Trophoblast cell (in vitro differentiated cells and primary cell): Measurements from ENCODE around the gene SELENOM.

Experiments used
- DNase-seq, 2 donors: peaks; one replicate each; pipeline ENCODE4 v3.0.0-alpha.2; 2016
- H2AFZ ChIP-seq: 2 replicates; pipeline ENCODE4 v1.6.1; 2013; ENCODE audit warnings: low read length, moderate library complexity, mild to moderate bottlenecking; ENCODE audit not compliant: insufficient read depth, poor library complexity
- H2AK5ac ChIP-seq: 2 replicates; pipeline ENCODE4 v1.6.1; 2013; ENCODE audit warnings: mild to moderate bottlenecking, low read length
- H2BK120ac ChIP-seq: 2 replicates; pipeline ENCODE4 v1.6.1; 2013; ENCODE audit warnings: low read length, mild to moderate bottlenecking, moderate library complexity; ENCODE audit not compliant: insufficient read depth, poor library complexity
- H2BK12ac ChIP-seq: 2 replicates; pipeline ENCODE4 v1.6.1; 2013; ENCODE audit warnings: mild to moderate bottlenecking, low read length, moderate library complexity
- H2BK5ac ChIP-seq: 2 replicates; pipeline ENCODE4 v1.6.1; 2013; ENCODE audit warnings: low read length, low read depth, moderate library complexity, mild to moderate bottlenecking; ENCODE audit not compliant: poor library complexity
- H3K14ac ChIP-seq: 2 replicates; pipeline ENCODE4 v1.6.1; 2013; ENCODE audit warnings: mild to moderate bottlenecking, low read length
- H3K18ac ChIP-seq: 2 replicates; pipeline ENCODE4 v1.6.1; 2013; ENCODE audit warnings: mild to moderate bottlenecking, low read length
- H3K23ac ChIP-seq: 2 replicates; pipeline ENCODE4 v1.6.1; 2013; ENCODE audit warnings: low read length
- H3K27ac ChIP-seq: 2 replicates; pipeline ENCODE4 v1.5.1; 2013; ENCODE audit warnings: low read depth, mild to moderate bottlenecking, inconsistent platforms, low read length, moderate library complexity
- H3K27me3 ChIP-seq: 2 replicates; pipeline ENCODE4 v1.6.1; 2013; ENCODE audit warnings: inconsistent platforms, mild to moderate bottlenecking, low read length, moderate library complexity; ENCODE audit not compliant: insufficient read depth
- H3K36me3 ChIP-seq, 2 experiments: 1 replicate in 1 of 2; 2 replicates in 1 of 2; pipeline ENCODE4 v1.6.1; 2013; ENCODE audit warnings: low read length in 2 of 2, mild to moderate bottlenecking in 2 of 2, moderate library complexity in 1 of 2; ENCODE audit not compliant: insufficient read depth in 2 of 2, control insufficient read depth in 1 of 2
- H3K4ac ChIP-seq: 2 replicates; pipeline ENCODE4 v1.6.1; 2013; ENCODE audit warnings: low read depth, mild to moderate bottlenecking, low read length, moderate library complexity
- H3K4me1 ChIP-seq, 2 experiments: 1 replicate in 1 of 2; 2 replicates in 1 of 2; pipeline ENCODE4 v1.6.1; 2013; ENCODE audit warnings: low read length in 2 of 2, mild to moderate bottlenecking in 2 of 2, moderate library complexity in 1 of 2; ENCODE audit not compliant: insufficient read depth in 2 of 2, control insufficient read depth in 1 of 2
- H3K4me2 ChIP-seq: 2 replicates; pipeline ENCODE4 v1.6.1; 2013; ENCODE audit warnings: inconsistent platforms, mild to moderate bottlenecking, low read length, moderate library complexity
- H3K4me3 ChIP-seq: 2 replicates; pipeline ENCODE4 v1.5.1; 2013; ENCODE audit warnings: mild to moderate bottlenecking, low read depth, low read length, inconsistent platforms
- H3K79me1 ChIP-seq: one replicate; pipeline ENCODE4 v1.6.1; 2013; ENCODE audit warnings: low read length
- H3K79me2 ChIP-seq: 2 replicates; pipeline ENCODE4 v1.6.1; 2013; ENCODE audit warnings: low read length, mild to moderate bottlenecking; ENCODE audit not compliant: control insufficient read depth, insufficient read depth, poor library complexity
- H3K9ac ChIP-seq: 2 replicates; pipeline ENCODE4 v1.6.1; 2013; ENCODE audit warnings: mild to moderate bottlenecking, low read length
- H3K9me3 ChIP-seq: 2 replicates; pipeline ENCODE4 v1.6.1; 2013; ENCODE audit warnings: low read depth, mild to moderate bottlenecking, control low read depth, inconsistent platforms, low read length; ENCODE audit not compliant: insufficient read depth
- H4K12ac ChIP-seq: 2 replicates; pipeline ENCODE4 v1.6.1; 2013; ENCODE audit warnings: low read depth, mild to moderate bottlenecking, low read length, moderate library complexity
- H4K8ac ChIP-seq: 2 replicates; pipeline ENCODE4 v1.6.1; 2013; ENCODE audit warnings: low read depth, mild to moderate bottlenecking, low read length, moderate library complexity
- H4K91ac ChIP-seq: one replicate; pipeline ENCODE4 v1.6.1; 2013; ENCODE audit warnings: low read depth, mild to moderate bottlenecking, low read length, moderate library complexity
- WGBS: extraction: QIAGEN DNeasy Blood & Tissue Kit; methylation state at CpG from one replicate; pipeline ENCODE4 v1.1.7; 2013; ENCODE audit warnings: missing lambda C conversion rate; ENCODE audit not compliant: insufficient read length, insufficient coverage; ENCODE audit errors: extremely low coverage; 5-methylcytosine and 5-hydroxymethylcytosine counted together

Gene SELENOM

DNA sequence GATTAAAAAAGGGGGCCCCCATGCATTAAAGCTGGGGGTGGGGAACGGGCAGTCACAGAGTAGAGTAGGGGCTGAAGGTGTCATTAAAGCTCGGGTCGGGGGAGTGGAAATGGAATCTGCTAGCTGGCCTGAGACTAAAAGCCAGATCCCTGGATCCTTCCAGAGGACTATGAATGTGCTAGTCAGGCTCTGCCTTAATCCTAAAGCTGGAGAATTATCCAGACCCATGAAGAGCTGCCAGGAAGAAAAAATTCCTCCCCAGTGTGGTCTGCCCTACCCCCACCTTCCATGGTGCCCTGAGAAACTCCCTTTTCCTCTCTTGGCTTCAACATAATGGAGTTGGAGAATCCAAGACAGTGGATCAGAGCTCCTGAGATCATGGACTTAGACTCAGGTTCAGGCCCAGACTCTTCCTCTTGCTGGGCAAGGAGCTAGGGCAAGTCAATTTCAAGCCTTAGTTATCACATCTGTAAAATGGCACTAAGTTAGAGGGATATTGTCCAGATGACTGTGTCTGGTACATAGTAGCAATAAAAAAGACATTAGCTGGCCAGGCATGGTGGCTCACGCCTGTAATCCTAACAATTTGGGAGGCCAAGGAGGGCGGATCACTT is 50.3 kb downstream of the SELENOM start:
- H3K18ac ChIP-seq = no peak overlapping the region
- H2AFZ ChIP-seq = no peak overlapping the region
- DNase-seq = no peak
- peak overlapping the region; percentile 88 for H4K91ac ChIP-seq
- H3K36me3 ChIP-seq = no peaks in the 10 kb centered on the region
- H4K12ac ChIP-seq = no peak overlapping the region
- H3K27ac ChIP-seq = peak overlapping the region; percentile 50
- no peak overlapping the region for H3K4me3 ChIP-seq
- H2BK120ac ChIP-seq = peak overlapping the region; percentile 52
- peaks cover 25% of the 10 kb centered on the region for H3K79me1 ChIP-seq
- peak overlapping the region; percentile 18 for H2BK5ac ChIP-seq
- no peak overlapping the region for H3K4me2 ChIP-seq
- H2AK5ac ChIP-seq = no peak overlapping the region
- no CpG with 5 or more reads among the region's 5 CpGs for WGBS
- no peak overlapping the region for H3K4ac ChIP-seq
- no peak overlapping the region for H3K23ac ChIP-seq
- H3K27me3 ChIP-seq = no peaks in the 10 kb centered on the region
- H3K4me1 ChIP-seq = peaks cover 27 to 32% of the 10 kb centered on the region in 2 experiments
- H3K14ac ChIP-seq = peak overlapping the region; percentile 32
- H3K9ac ChIP-seq = no peak overlapping the region
- H3K9me3 ChIP-seq = no peaks in the 10 kb centered on the region
- H4K8ac ChIP-seq = no peak overlapping the region
- H2BK12ac ChIP-seq = peak overlapping the region; percentile 87
- peaks cover 1% of the 10 kb centered on the region for H3K79me2 ChIP-seq

DNA sequence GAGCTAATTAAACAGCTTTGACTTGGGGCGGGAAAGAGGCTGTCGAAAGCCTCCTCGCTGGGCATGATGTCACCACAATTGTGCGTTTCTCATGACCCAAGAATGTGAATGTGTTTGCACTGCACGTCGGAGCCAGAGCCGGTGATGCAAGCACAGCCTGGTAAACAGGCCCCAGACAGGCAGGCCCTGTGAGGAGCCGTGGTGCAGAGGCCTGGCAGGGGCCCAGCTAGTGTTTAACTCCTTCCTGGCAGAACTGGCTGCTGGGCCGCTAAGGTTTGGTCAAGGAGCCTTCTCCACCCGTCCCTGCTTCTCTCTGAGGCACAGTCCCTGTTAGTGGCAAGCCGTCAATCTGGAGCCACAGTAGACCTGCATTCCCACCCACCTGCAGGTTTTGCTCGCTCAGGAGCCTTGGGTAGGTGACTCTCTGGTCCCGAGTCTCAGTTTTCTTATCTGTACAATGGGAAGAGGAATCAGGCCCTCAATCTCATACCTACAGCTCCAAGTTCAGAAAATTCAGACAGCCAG is 51.7 kb downstream of the SELENOM start:
- H2BK5ac ChIP-seq = peak overlapping the region; percentile 82
- no peak overlapping the region for H3K9ac ChIP-seq
- peaks cover 25 to 30% of the 10 kb centered on the region in 2 experiments for H3K4me1 ChIP-seq
- peak overlapping the region; percentile 18 for H3K4me2 ChIP-seq
- H4K91ac ChIP-seq = peak overlapping the region; percentile 84
- DNase-seq = peak; percentile 94 to 97
- H2AK5ac ChIP-seq = no peak overlapping the region
- H3K79me1 ChIP-seq = peaks cover 25% of the 10 kb centered on the region
- H3K27me3 ChIP-seq = no peaks in the 10 kb centered on the region
- no CpG with 5 or more reads among the region's 13 CpGs for WGBS
- peak overlapping the region; percentile 64 for H2BK12ac ChIP-seq
- H3K23ac ChIP-seq = no peak overlapping the region
- no peak overlapping the region for H3K4ac ChIP-seq
- H4K12ac ChIP-seq = no peak overlapping the region
- peak overlapping the region; percentile 73 for H3K18ac ChIP-seq
- H3K4me3 ChIP-seq = no peak overlapping the region
- no peaks in the 10 kb centered on the region for H3K9me3 ChIP-seq
- no peaks in the 10 kb centered on the region for H3K36me3 ChIP-seq
- H3K14ac ChIP-seq = no peak overlapping the region
- peak overlapping the region; percentile 61 for H2BK120ac ChIP-seq
- peak overlapping the region; percentile 68 for H3K27ac ChIP-seq
- H2AFZ ChIP-seq = no peak overlapping the region
- peak overlapping the region; percentile 63 for H4K8ac ChIP-seq
- H3K79me2 ChIP-seq = peaks cover 1% of the 10 kb centered on the region

- peak overlapping the region; percentile 71 for H2AK5ac ChIP-seq
- H2BK5ac ChIP-seq = peak overlapping the region; percentile 90
- H4K8ac ChIP-seq = peak overlapping the region; percentile 74
- H3K9me3 ChIP-seq = no peaks in the 10 kb centered on the region
- no peak for DNase-seq
- no peaks in the 10 kb centered on the region for H3K36me3 ChIP-seq
- no peak overlapping the region for H3K9ac ChIP-seq
- no peak overlapping the region for H3K4me3 ChIP-seq
- peak overlapping the region; percentile 43 for H2AFZ ChIP-seq
- H3K4me1 ChIP-seq = peaks cover 24 to 30% of the 10 kb centered on the region in 2 experiments
- H4K91ac ChIP-seq = peak overlapping the region; percentile 98
- no peak overlapping the region for H3K23ac ChIP-seq
- peak overlapping the region; percentile 35 for H4K12ac ChIP-seq
- peak overlapping the region; percentile 94 for H2BK12ac ChIP-seq
- H3K14ac ChIP-seq = peak overlapping the region; percentile 80
- H3K4ac ChIP-seq = peak overlapping the region; percentile 71
- peaks cover 1% of the 10 kb centered on the region for H3K79me2 ChIP-seq
- H3K27ac ChIP-seq = peak overlapping the region; percentile 60
- peak overlapping the region; percentile 94 for H2BK120ac ChIP-seq
- no peaks in the 10 kb centered on the region for H3K27me3 ChIP-seq
- peaks cover 25% of the 10 kb centered on the region for H3K79me1 ChIP-seq
- WGBS = no CpG with 5 or more reads among the region's 5 CpGs
- peak overlapping the region; percentile 18 for H3K4me2 ChIP-seq
- H3K18ac ChIP-seq = peak overlapping the region; percentile 80
These were observed 52.2 kb downstream of the SELENOM start for GRCh38 chr22:31055117-31055634.
